Caco-2 (cell line): ENCODE measurements around the gene CLDN6. TPM values are rescaled to one million over a fixed set of nuclear protein-coding genes. Genes with fewer than 3 reads are reported as not detected.

ENCODE experiments used
- BruUV-seq: library from RNA; stranded (reverse); fragments of 400-500 nt; replicated peaks from 2 replicates; lab custom pipeline; 2021; lab: Mats Ljungman, UMichigan
- CTCF ChIA-PET: fragments of 300-600 bp; sonication (Branson Sonifier 250); formaldehyde crosslinking; loops from one replicate; lab custom pipeline; 2022; ENCODE audit warnings: antibody characterized with exemption; lab: Charles Lee
- POLR2A ChIA-PET: fragments of 300-600 bp; sonication (Branson Sonifier 250); formaldehyde crosslinking; loops from one replicate; lab custom pipeline; 2022; ENCODE audit warnings: antibody characterized with exemption; lab: Charles Lee
- DNase-seq, 2 experiments: peaks; one replicate each; pipeline versions ENCODE4 v3.0.0 to v3.0.0-alpha.2; 2020 to 2022
- H3K27me3 ChIP-seq: replicated peaks from 2 replicates; pipeline ENCODE4 v1.6.0; 2011; ENCODE audit warnings: low read length; ENCODE audit not compliant: control insufficient read depth, insufficient read depth
- H3K36me3 ChIP-seq: 2 replicates; pipeline ENCODE4 v1.5.1; 2011; ENCODE audit warnings: low read length; ENCODE audit not compliant: control insufficient read depth, insufficient read depth
- H3K4me1 ChIP-seq: fragments of 250-450 bp; sonication (Bioruptor Pico); 2 replicates; pipeline ENCODE4 v1.5.1; 2020; ENCODE audit warnings: mild to moderate bottlenecking
- H3K4me3 ChIP-seq: 2 replicates; pipeline ENCODE4 v1.5.1; 2011; ENCODE audit warnings: low read depth, mild to moderate bottlenecking, control low read depth, low read length
- H3K9me3 ChIP-seq: fragments of 250-450 bp; sonication (Bioruptor Pico); 2 replicates; pipeline ENCODE4 v1.5.1; 2020; ENCODE audit warnings: mild to moderate bottlenecking, moderate library complexity
- H3K27ac Mint-ChIP-seq: one replicate; pipeline ENCODE4 v1.8.0; 2022; ENCODE audit warnings: mixed read lengths; ENCODE audit not compliant: unreplicated experiment
- H3K27me3 Mint-ChIP-seq: one replicate; pipeline ENCODE4 v1.8.0; 2022; ENCODE audit warnings: mixed read lengths; ENCODE audit not compliant: insufficient read depth, unreplicated experiment
- H3K36me3 Mint-ChIP-seq: one replicate; pipeline ENCODE4 v1.8.0; 2022; ENCODE audit warnings: mild to moderate bottlenecking, mixed read lengths; ENCODE audit not compliant: insufficient read depth, unreplicated experiment
- H3K4me1 Mint-ChIP-seq: one replicate; pipeline ENCODE4 v1.8.0; 2022; ENCODE audit warnings: low read depth, mixed read lengths; ENCODE audit not compliant: unreplicated experiment
- H3K4me3 Mint-ChIP-seq: one replicate; pipeline ENCODE4 v1.8.0; 2022; ENCODE audit warnings: mild to moderate bottlenecking, moderate library complexity, mixed read lengths; ENCODE audit not compliant: unreplicated experiment
- H3K9me3 Mint-ChIP-seq: one replicate; pipeline ENCODE4 v1.8.0; 2022; ENCODE audit warnings: mixed read lengths; ENCODE audit not compliant: unreplicated experiment
- CTCF ChIP-seq, 2 experiments: fragments of 200-600 bp in 1 of 2; IDR thresholded peaks; 1 replicate in 1 of 2; 2 replicates in 1 of 2; pipeline versions ENCODE4 v1.5.1 to v1.8.0; 2011 to 2022; ENCODE audit warnings: antibody characterized with exemption in 1 of 2, control low read depth in 1 of 2, inconsistent platforms in 1 of 2, low read depth in 1 of 2, low read length in 1 of 2, mild to moderate bottlenecking in 1 of 2, moderate library complexity in 1 of 2; ENCODE audit not compliant: insufficient read depth in 1 of 2, severe bottlenecking in 1 of 2, unreplicated experiment in 1 of 2
- intact Hi-C: fragments of 100-400 bp; cut with micrococcal nuclease; formaldehyde crosslinking; loops from one replicate; pipeline ENCODE4 v1.10.0; 2022; ENCODE audit not compliant: unreplicated experiment
- total RNA-seq: library from RNA; stranded (reverse); gene quantifications from 2 replicates; pipeline ENCODE4 v1.2.3, GENCODE V29; 2022

Gene CLDN6
- total RNA-seq, 1 experiment from 2014 or later, result 9.0 TPM

GRCh38 chr16:3020604-3021448 lies 2.8 kb upstream of the CLDN6 start:
- no TSS peak for BruUV-seq
- Mint-ChIP-seq H3K9me3 (no peaks in the 10 kb centered on the region), H3K4me3 (peak overlapping the region; percentile 72), H3K27me3 (no peaks in the 10 kb centered on the region), H3K27ac (peak overlapping the region; percentile 89), H3K36me3 (peaks cover 59% of the 10 kb centered on the region), H3K4me1 (peaks cover 17% of the 10 kb centered on the region)
- intact Hi-C loops, result loop anchor here (1.0 kb wide), 2 partner anchors 11 to 17 kb away; no protein-coding TSS in a partner anchor
- H3K36me3 ChIP-seq, result peaks cover 2% of the 10 kb centered on the region; the same call in 1 of the 2 replicates
- TF ChIP-seq CTCF (IDR thresholded peaks at IDR 0.05; ENCODE audit: insufficient read depth in 1 of 2, low read depth in 1 of 2, low read length in 1 of 2, severe bottlenecking in 1 of 2, unreplicated experiment in 1 of 2), result no peak
- peak; percentile 83 to 89 for DNase-seq
- CTCF ChIA-PET, result interaction anchor here (0.5 to 6.9 kb wide), 11 partner anchors 7 to 138 kb away, joined by 3 to 113 read pairs (median 4); partner anchors contain the start of gene BICDL2
- H3K9me3 ChIP-seq, result no peaks in the 10 kb centered on the region
- no peaks in the 10 kb centered on the region for H3K27me3 ChIP-seq
- H3K4me3 ChIP-seq, result peak overlapping the region; percentile 52
- H3K4me1 ChIP-seq, result peaks cover 41% of the 10 kb centered on the region
- POLR2A ChIA-PET, result interaction anchor here (0.6 to 5.8 kb wide), 7 partner anchors 11 to 115 kb away, joined by 3 to 83 read pairs (median 6); partner anchors contain the start of gene ZNF213

- H3K4me3 Mint-ChIP-seq, result peak within 1 kb of the TSS; percentile 72
- intact Hi-C loops, result loop anchor here (1.0 kb wide), 1 partner anchor 10 kb away; no protein-coding TSS in a partner anchor
- DNase-seq, result peak; percentile 79 to 83
- Histone ChIP-seq H3K9me3 (no peaks in the 10 kb centered on the region), H3K4me3 (peak within 1 kb of the TSS; percentile 52), H3K36me3 (0 out of 2 replicates have a peak, but pooled peaks cover 2% of the 10 kb centered on the region), H3K4me1 (peaks cover 43% of the 10 kb centered on the region), H3K27me3 (no peaks in the 10 kb centered on the region)
- ChIA-PET POLR2A (interaction anchor here (0.6 to 5.8 kb wide), 8 partner anchors 10 to 115 kb away, joined by 3 to 83 read pairs (median 5); partner anchors contain the start of gene ZNF213), CTCF (interaction anchor here (0.5 to 6.9 kb wide), 11 partner anchors 8 to 161 kb away, joined by 3 to 113 read pairs (median 4); partner anchors contain the start of gene BICDL2)
- no peaks in the 10 kb centered on the region for H3K9me3 Mint-ChIP-seq
- H3K27ac Mint-ChIP-seq, result peak within 1 kb of the TSS; percentile 89
- no TSS peak for BruUV-seq
- peaks cover 53% of the 10 kb centered on the region for H3K36me3 Mint-ChIP-seq
- TF ChIP-seq CTCF (IDR thresholded peaks at IDR 0.05; ENCODE audit: insufficient read depth in 1 of 2, low read depth in 1 of 2, low read length in 1 of 2, severe bottlenecking in 1 of 2, unreplicated experiment in 1 of 2), result no peak
- H3K4me1 Mint-ChIP-seq, result peaks cover 17% of the 10 kb centered on the region
- H3K27me3 Mint-ChIP-seq, result no peaks in the 10 kb centered on the region
These were observed 2.2 kb upstream of the CLDN6 start, which contains the start of gene TNFRSF12A for GRCh38 chr16:3020247-3020603. TSS of gene TNFRSF12A (plus strand) at chr16:3020368. CDS start at chr16:3020398, 30 bp downstream.
